Nephron (organoid): ENCODE results near the gene RHCG.

Experiments used
- H3K27ac Mint-ChIP-seq, 3 experiments: 2 replicates each; pipeline ENCODE4 v1.8.0; 2020; ENCODE audit warnings: mixed read lengths in 3 of 3, mild to moderate bottlenecking in 2 of 3, moderate library complexity in 1 of 3
- H3K27me3 Mint-ChIP-seq: 2 replicates; pipeline ENCODE4 v1.8.0; 2021; ENCODE audit warnings: low read depth, mild to moderate bottlenecking, moderate library complexity, mixed read lengths
- H3K36me3 Mint-ChIP-seq: 2 replicates; pipeline ENCODE4 v1.8.0; 2020; ENCODE audit warnings: low read depth, mixed read lengths
- H3K4me1 Mint-ChIP-seq: 2 replicates; pipeline ENCODE4 v1.8.0; 2020; ENCODE audit warnings: mixed read lengths
- H3K4me3 Mint-ChIP-seq, 3 experiments: 2 replicates each; pipeline ENCODE4 v1.8.0; 2020; ENCODE audit warnings: mild to moderate bottlenecking in 3 of 3, mixed read lengths in 3 of 3, moderate library complexity in 2 of 3
- H3K9me3 Mint-ChIP-seq: 2 replicates; pipeline ENCODE4 v1.8.0; 2020; ENCODE audit warnings: mixed read lengths
- TF ChIP-seq, protein P1 (sequence below), 3 experiments: fragments of 200-600 bp; sonication (generic); IDR thresholded peaks; one replicate each; pipeline ENCODE4 v1.5.0; 2021; ENCODE audit warnings: antibody characterized with exemption in 3 of 3; ENCODE audit not compliant: unreplicated experiment in 3 of 3

The RHCG gene

GRCh38 chr15:89490081-89490813, 6.1 kb downstream of the RHCG start:
- no peak overlapping the region for H3K27ac Mint-ChIP-seq
- TF ChIP-seq, protein P1, sequence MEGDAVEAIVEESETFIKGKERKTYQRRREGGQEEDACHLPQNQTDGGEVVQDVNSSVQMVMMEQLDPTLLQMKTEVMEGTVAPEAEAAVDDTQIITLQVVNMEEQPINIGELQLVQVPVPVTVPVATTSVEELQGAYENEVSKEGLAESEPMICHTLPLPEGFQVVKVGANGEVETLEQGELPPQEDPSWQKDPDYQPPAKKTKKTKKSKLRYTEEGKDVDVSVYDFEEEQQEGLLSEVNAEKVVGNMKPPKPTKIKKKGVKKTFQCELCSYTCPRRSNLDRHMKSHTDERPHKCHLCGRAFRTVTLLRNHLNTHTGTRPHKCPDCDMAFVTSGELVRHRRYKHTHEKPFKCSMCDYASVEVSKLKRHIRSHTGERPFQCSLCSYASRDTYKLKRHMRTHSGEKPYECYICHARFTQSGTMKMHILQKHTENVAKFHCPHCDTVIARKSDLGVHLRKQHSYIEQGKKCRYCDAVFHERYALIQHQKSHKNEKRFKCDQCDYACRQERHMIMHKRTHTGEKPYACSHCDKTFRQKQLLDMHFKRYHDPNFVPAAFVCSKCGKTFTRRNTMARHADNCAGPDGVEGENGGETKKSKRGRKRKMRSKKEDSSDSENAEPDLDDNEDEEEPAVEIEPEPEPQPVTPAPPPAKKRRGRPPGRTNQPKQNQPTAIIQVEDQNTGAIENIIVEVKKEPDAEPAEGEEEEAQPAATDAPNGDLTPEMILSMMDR (IDR thresholded peaks at IDR 0.05; ENCODE audit: unreplicated experiment in 3 of 3): no peak
- H3K4me3 Mint-ChIP-seq: no peak overlapping the region
- no peaks in the 10 kb centered on the region for H3K36me3 Mint-ChIP-seq
- no peaks in the 10 kb centered on the region for H3K4me1 Mint-ChIP-seq
- no peaks in the 10 kb centered on the region for H3K9me3 Mint-ChIP-seq
- peaks cover 72% of the 10 kb centered on the region for H3K27me3 Mint-ChIP-seq

DNA sequence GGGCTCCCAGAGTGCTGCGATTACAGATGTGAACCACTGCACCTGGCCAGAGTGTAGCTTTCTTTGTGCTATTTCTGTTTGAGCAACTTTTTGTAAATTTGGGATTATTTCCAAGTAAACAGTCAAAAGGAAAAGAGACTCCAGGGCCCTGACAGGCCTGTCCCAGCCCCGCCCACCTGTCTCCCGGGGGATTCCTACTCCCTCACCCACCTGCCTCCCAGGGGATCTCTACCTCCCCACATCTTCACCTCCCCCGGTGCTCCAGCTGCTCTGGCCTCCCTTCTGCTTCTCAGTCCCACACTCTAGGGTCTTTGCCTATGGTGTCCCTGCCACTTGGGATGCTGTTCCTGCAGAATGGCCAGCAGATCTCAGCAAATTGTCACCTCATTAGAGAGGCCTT, 7.0 kb downstream of the RHCG start:
- peaks cover 67% of the 10 kb centered on the region for H3K27me3 Mint-ChIP-seq
- no peaks in the 10 kb centered on the region for H3K9me3 Mint-ChIP-seq
- H3K36me3 Mint-ChIP-seq: no peaks in the 10 kb centered on the region
- TF ChIP-seq, protein P1 (IDR thresholded peaks at IDR 0.05; ENCODE audit: unreplicated experiment in 3 of 3): no peak
- no peak overlapping the region for H3K27ac Mint-ChIP-seq
- no peaks in the 10 kb centered on the region for H3K4me1 Mint-ChIP-seq
- no peak overlapping the region for H3K4me3 Mint-ChIP-seq

- no peak overlapping the region for H3K4me3 Mint-ChIP-seq
- no peak overlapping the region for H3K27ac Mint-ChIP-seq
- peaks cover 66% of the 10 kb centered on the region for H3K27me3 Mint-ChIP-seq
- TF ChIP-seq, protein P1 (IDR thresholded peaks at IDR 0.05; ENCODE audit: unreplicated experiment in 3 of 3): no peak
- no peaks in the 10 kb centered on the region for H3K9me3 Mint-ChIP-seq
- no peaks in the 10 kb centered on the region for H3K36me3 Mint-ChIP-seq
- H3K4me1 Mint-ChIP-seq: no peaks in the 10 kb centered on the region
These were observed 8.6 kb downstream of the RHCG start for GRCh38 chr15:89487791-89488190.

DNA sequence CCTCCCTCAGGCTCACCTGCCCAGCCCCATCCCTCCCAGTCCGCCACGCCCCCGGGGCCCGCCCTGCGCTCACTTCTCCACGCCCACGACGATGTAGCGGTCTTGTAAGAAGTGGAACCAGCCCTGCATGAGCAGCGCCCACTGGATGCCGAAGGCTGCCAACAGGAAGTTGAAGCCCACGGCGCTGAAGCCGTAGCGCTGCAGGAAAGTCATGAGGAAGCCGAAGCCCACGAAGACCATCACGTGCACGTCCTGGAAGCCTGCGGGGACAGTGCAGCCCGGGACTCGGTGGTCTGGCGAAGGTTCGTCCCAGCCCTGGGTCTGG, 9.7 kb downstream of the RHCG start:
- Mint-ChIP-seq H3K4me3 (no peak overlapping the region), H3K27ac (no peak overlapping the region), H3K4me1 (no peaks in the 10 kb centered on the region), H3K27me3 (peaks cover 64% of the 10 kb centered on the region), H3K36me3 (no peaks in the 10 kb centered on the region), H3K9me3 (no peaks in the 10 kb centered on the region)
- TF ChIP-seq, protein P1 (IDR thresholded peaks at IDR 0.05; ENCODE audit: unreplicated experiment in 3 of 3): no peak

GRCh38 chr15:89483079-89483478, 13.3 kb downstream of the RHCG start:
- Mint-ChIP-seq H3K27me3 (peaks cover 75% of the 10 kb centered on the region), H3K4me1 (no peaks in the 10 kb centered on the region), H3K4me3 (no peak overlapping the region), H3K36me3 (no peaks in the 10 kb centered on the region), H3K9me3 (no peaks in the 10 kb centered on the region), H3K27ac (no peak overlapping the region)
- TF ChIP-seq, protein P1 (IDR thresholded peaks at IDR 0.05; ENCODE audit: unreplicated experiment in 3 of 3): no peak

DNA sequence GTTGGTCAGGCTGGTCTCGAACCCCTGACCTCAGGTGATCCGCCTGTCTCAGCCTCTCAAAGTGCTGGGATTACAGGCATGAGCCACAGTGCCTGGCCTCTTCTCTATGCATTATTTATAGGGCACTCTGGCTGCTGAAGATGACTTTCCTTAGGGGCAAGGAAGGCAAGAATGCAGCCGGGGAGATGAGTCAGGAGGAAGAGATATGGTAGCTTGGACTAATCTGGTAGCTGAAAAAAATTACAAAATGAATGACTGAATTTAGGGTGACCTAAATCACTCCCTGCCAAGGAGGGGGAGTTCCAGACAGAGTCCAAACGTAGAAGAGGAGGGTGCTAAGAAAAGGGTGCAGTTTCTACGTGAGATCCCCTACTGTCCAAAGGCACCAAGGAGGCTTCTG, 14.2 kb downstream of the RHCG start:
- TF ChIP-seq, protein P1 (IDR thresholded peaks at IDR 0.05; ENCODE audit: unreplicated experiment in 3 of 3): no peak
- Mint-ChIP-seq H3K4me3 (no peak overlapping the region), H3K9me3 (no peaks in the 10 kb centered on the region), H3K36me3 (no peaks in the 10 kb centered on the region), H3K27ac (no peak overlapping the region), H3K4me1 (no peaks in the 10 kb centered on the region), H3K27me3 (peaks cover 71% of the 10 kb centered on the region)
